Liver (tissue), 9 donors: ENCODE results near the gene CCDC92B. TPM values are rescaled to one million over a fixed set of nuclear protein-coding genes. Genes with fewer than 3 reads are reported as not detected.

Experiments used
- DNase-seq: peaks from one replicate; pipeline ENCODE4 v3.0.0-alpha.2; 2017; ENCODE audit warnings: low spot score
- H3K27ac ChIP-seq, 2 donors: one replicate each; pipeline ENCODE4 v1.7.0; 2013; ENCODE audit warnings: inconsistent platforms in 2 of 2, low read length in 2 of 2, control low read depth in 1 of 2, low read depth in 1 of 2, mild to moderate bottlenecking in 1 of 2
- H3K27me3 ChIP-seq, 4 donors: one replicate each; pipeline versions ENCODE4 v1.6.1 to v1.7.0; 2013; ENCODE audit warnings: low read length in 3 of 4, inconsistent platforms in 1 of 4, mild to moderate bottlenecking in 1 of 4, moderate library complexity in 1 of 4; ENCODE audit not compliant: control insufficient read depth in 4 of 4, insufficient read depth in 4 of 4
- H3K36me3 ChIP-seq, 4 donors: one replicate each; pipeline versions ENCODE4 v1.6.1 to v1.7.0; 2013; ENCODE audit warnings: low read length in 3 of 4, mild to moderate bottlenecking in 3 of 4, low read depth in 1 of 4, moderate library complexity in 1 of 4; ENCODE audit not compliant: control insufficient read depth in 4 of 4, insufficient read depth in 3 of 4
- H3K4me1 ChIP-seq, 4 donors: one replicate each; pipeline versions ENCODE4 v1.6.1 to v1.7.0; 2013; ENCODE audit warnings: low read length in 3 of 4, mild to moderate bottlenecking in 3 of 4, moderate library complexity in 1 of 4; ENCODE audit not compliant: control insufficient read depth in 4 of 4, insufficient read depth in 4 of 4
- H3K4me3 ChIP-seq, 3 donors: one replicate each; pipeline versions ENCODE4 v1.6.1 to v1.7.0; 2013; ENCODE audit warnings: low read length in 3 of 3, control low read depth in 1 of 3, low read depth in 1 of 3, mild to moderate bottlenecking in 1 of 3
- H3K9ac ChIP-seq, 2 donors: one replicate each; pipeline ENCODE4 v1.7.0; 2013; ENCODE audit warnings: low read length in 2 of 2, mild to moderate bottlenecking in 2 of 2, moderate library complexity in 2 of 2, control low read depth in 1 of 2, low read depth in 1 of 2
- H3K9me3 ChIP-seq, 4 donors: one replicate each; pipeline versions ENCODE4 v1.6.1 to v1.7.0; 2013; ENCODE audit warnings: low read length in 3 of 4; ENCODE audit not compliant: control insufficient read depth in 4 of 4
- CTCF ChIP-seq: fragments of 150-350 bp; IDR thresholded peaks from 2 replicates; pipeline ENCODE4 v1.5.1; 2017; ENCODE audit warnings: improper control_type of control experiment, low read depth, low read length; ENCODE audit not compliant: missing input control
- EGR1 ChIP-seq, 2 donors: IDR thresholded peaks; 2 replicates each; pipeline ENCODE4 v1.6.1; 2016 to 2018; ENCODE audit warnings: antibody characterized with exemption in 2 of 2, low read depth in 2 of 2
- FOXA1 ChIP-seq: IDR thresholded peaks from 2 replicates; pipeline ENCODE4 v1.6.1; 2016; ENCODE audit warnings: antibody characterized with exemption
- FOXA2 ChIP-seq: IDR thresholded peaks from 2 replicates; pipeline ENCODE4 v1.6.1; 2016; ENCODE audit warnings: antibody characterized with exemption
- HNF4A ChIP-seq, 2 donors: conservative IDR thresholded peaks; 2 replicates each; pipeline ENCODE4 v1.6.1; 2016; ENCODE audit warnings: antibody characterized with exemption in 2 of 2, mild to moderate bottlenecking in 2 of 2
- JUND ChIP-seq, 2 donors: IDR thresholded peaks; 2 replicates each; pipeline ENCODE4 v1.6.1; 2016; ENCODE audit warnings: antibody characterized with exemption in 2 of 2
- RAD21 ChIP-seq, 2 donors: IDR thresholded peaks; 2 replicates each; pipeline ENCODE4 v1.6.1; 2016; ENCODE audit warnings: antibody characterized with exemption in 2 of 2, mild to moderate bottlenecking in 2 of 2
- RXRA ChIP-seq, 2 donors: IDR thresholded peaks; 2 replicates each; pipeline ENCODE4 v1.6.1; 2017 to 2018; ENCODE audit warnings: antibody characterized with exemption in 2 of 2, mild to moderate bottlenecking in 1 of 2
- YY1 ChIP-seq: IDR thresholded peaks from 2 replicates; pipeline ENCODE4 v1.6.1; 2016; ENCODE audit warnings: antibody characterized with exemption, mild to moderate bottlenecking
- ZBTB33 ChIP-seq: IDR thresholded peaks from 2 replicates; pipeline ENCODE4 v1.6.1; 2016; ENCODE audit warnings: antibody characterized with exemption
- WGBS: extraction: QIAGEN DNeasy Blood & Tissue Kit; methylation state at CpG from one replicate; pipeline ENCODE4 v1.1.7; 2013; 5-methylcytosine and 5-hydroxymethylcytosine counted together
- polyA plus RNA-seq, 2 donors: library from polyadenylated mRNA; stranded (reverse) in 1 of 2; unstranded in 1 of 2; fragments of 200-250 nt in 1 of 2; fragments of >200 nt in 1 of 2; fragmentation: Nextera tagmentation in 1 of 2; extraction: Ambion mirVana in 1 of 2; gene quantifications; one replicate each; pipeline versions ENCODE4 v1.2.1 to v1.2.3, GENCODE V29; 2013 to 2015
- total RNA-seq, 2 donors: library from RNA; depleted of rRNA; stranded (reverse); fragments of >200 nt; gene quantifications; one replicate each; pipeline ENCODE4 v1.2.3, GENCODE V29; 2014
- donor health status: healthy.
- donor health status: healthy.
- donor health status: healthy.
- donor health status: healthy.
- donor health status: healthy.

Gene CCDC92B
- total and polyA plus RNA-seq, 4 donors: not detected

DNA sequence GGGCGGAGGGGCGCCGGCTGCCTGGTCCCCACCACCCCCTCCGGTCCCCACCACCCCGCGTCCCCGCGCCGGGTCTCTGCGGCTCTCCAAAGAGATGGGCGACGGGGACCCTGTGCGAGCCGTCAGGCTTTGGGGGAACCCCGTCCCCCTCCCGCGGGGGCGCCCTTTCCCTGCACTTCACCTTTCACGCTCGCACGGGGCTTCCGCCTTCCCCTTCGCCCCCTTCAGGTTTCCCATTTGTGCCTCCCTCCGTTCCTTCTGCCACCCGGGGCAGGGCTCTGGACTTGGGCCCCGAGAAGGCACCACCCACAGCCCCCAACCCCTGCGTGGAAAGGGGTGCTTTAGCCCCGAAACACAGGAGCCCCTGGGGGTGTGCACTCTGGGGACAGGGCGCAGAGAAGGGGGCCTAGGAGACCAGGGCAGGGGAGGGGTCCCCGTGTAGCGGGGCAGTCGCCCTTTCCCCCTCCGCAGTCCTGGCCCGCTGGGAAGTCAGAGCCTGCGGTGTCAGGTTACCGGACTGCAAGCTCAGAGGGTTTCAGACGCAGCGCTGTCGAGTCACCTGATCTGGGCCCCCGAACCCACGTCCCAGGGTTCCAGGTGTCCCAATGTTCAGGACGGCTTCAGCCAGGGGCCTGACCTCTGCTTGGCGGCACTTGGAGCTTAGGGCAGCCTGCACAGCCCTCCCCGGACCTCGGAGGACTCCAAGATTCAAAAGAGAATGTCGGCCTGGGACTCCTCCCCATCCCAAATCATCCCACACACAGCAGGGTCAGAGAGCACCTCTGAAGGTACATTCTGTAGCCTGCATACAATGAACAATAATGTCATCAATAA, 6.7 kb upstream of the CCDC92B start:
- no peaks in the 10 kb centered on the region for H3K9me3 ChIP-seq
- DNase-seq: no peak
- no peak for TF ChIP-seq FOXA1
- no peak for TF ChIP-seq RAD21 (IDR thresholded peaks at IDR 0.05)
- TF ChIP-seq HNF4A (conservative IDR thresholded peaks at IDR 0.05): no peak
- no peak for TF ChIP-seq ZBTB33
- TF ChIP-seq EGR1 (IDR thresholded peaks at IDR 0.05; ENCODE audit: low read depth in 2 of 2): no peak
- TF ChIP-seq FOXA2: no peak
- TF ChIP-seq YY1: no peak
- H3K9ac ChIP-seq: no peak overlapping the region
- peak overlapping the region in 1 of 3 donors; percentile 50 for H3K4me3 ChIP-seq
- peaks cover 0 to 7% (median 3%) of the 10 kb centered on the region in 4 donors for H3K27me3 ChIP-seq
- WGBS: 5% methylated on average over 46 of the region's 46 CpGs
- no peaks in the 10 kb centered on the region for H3K36me3 ChIP-seq
- no peak overlapping the region for H3K27ac ChIP-seq
- peaks cover 0 to 9% (median 4%) of the 10 kb centered on the region in 4 donors for H3K4me1 ChIP-seq

DNA sequence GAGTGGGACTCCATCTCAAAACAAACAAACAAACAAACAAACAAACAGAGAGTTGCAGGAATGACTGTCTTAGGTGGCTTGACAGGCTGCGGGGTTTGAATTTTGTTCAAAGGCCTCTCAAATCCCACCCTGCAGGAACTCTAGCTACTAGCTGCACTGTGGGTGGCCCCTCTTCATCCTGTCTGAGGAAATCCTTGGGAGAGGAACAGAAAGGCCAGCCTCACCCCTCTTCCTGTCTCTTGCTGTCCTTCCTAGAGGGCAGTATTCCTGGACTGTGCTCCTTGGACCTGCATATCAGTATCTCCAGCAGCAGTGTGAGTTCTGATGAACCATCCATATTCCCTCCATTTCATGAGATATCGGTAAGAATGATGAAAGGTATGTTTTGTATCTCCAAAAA, 2.0 kb upstream of the CCDC92B start:
- H3K4me1 ChIP-seq: peaks cover 0 to 9% (median 4%) of the 10 kb centered on the region in 4 donors
- TF ChIP-seq ZBTB33 (no peak), JUND (IDR thresholded peaks at IDR 0.05) (no peak), FOXA2 (no peak)

GRCh38 chr17:2750721-2751120, 1.3 kb upstream of the CCDC92B start:
- Histone ChIP-seq H3K4me1 (peaks cover 0 to 4% (median 2%) of the 10 kb centered on the region in 4 donors), H3K27ac (no peak overlapping the region), H3K9ac (no peak overlapping the region), H3K27me3 (peaks cover 0 to 5% (median 2%) of the 10 kb centered on the region in 4 donors), H3K36me3 (no peaks in the 10 kb centered on the region), H3K9me3 (no peaks in the 10 kb centered on the region), H3K4me3 (no peak overlapping the region)
- no peak for TF ChIP-seq CTCF
- TF ChIP-seq HNF4A (conservative IDR thresholded peaks at IDR 0.05): no peak
- no peak for TF ChIP-seq RXRA (IDR thresholded peaks at IDR 0.05)
- no peak for TF ChIP-seq ZBTB33
- TF ChIP-seq YY1: no peak
- 82% methylated on average over 2 of the region's 2 CpGs for WGBS
- no peak for DNase-seq

More for the DNA sequence above, 2.0 kb upstream of the CCDC92B start:
- no peak for DNase-seq
- Histone ChIP-seq H3K9me3 (no peaks in the 10 kb centered on the region), H3K4me3 (no peak overlapping the region), H3K27me3 (peaks cover 0 to 7% (median 4%) of the 10 kb centered on the region in 4 donors), H3K36me3 (no peaks in the 10 kb centered on the region), H3K9ac (no peak overlapping the region), H3K27ac (no peak overlapping the region)
- 79% methylated on average over 2 of the region's 2 CpGs for WGBS
